Urothelium cell line (cell line): ENCODE measurements around the gene ELF4.

Source experiments
- DNase-seq: peaks from one replicate; pipeline ENCODE4 v3.0.0; 2011; ENCODE audit warnings: low spot score, mixed read lengths
- FAIRE-seq: peaks from 2 replicates; lab custom pipeline; 2011; peaks lifted over from hg19 to GRCh38; lab: Jason Lieb, UNC

ELF4 gene

DNA sequence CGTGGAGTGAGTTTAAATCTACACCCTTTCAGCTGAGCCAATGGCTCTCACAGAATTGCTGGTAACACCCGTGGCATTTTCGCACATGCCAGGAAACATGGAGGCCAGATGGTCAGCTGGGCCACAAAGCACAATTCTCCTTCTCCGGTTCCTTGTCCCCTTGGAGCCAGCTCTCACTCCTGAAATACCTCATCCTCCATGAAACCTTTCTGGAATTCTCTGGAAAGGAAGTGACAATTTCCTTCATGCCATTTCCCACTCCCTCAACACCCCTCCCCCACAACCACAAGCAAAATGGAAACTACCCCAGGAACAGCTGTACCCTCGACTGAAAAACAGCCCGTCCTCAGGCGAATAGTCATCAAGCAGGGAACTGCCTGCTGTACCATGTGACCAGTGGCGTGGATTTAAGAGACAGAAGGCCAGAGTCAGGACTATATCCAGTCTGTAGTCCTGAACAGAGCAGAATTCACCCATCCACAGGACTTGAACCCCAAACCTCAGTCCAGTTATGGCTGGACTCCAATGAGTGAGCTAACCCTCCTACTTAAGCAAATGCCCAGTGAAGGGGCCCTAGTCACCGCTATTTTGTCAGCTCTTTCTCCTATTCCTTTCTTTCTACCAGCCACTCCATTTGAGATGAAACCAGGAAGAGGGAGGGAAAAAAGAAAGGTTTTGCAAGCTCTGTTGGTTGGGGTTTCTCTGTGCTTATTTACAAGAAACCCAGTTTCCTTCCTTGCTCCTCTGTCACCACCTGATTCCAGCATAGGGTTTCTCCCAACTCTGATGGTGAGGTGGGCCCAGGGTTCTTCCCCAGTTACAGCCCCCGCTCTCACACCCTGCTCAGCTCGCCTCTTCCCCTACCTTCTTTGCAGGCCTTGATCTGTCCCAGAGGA, 24.5 kb downstream of the ELF4 start:
- FAIRE-seq = no peak
- DNase-seq = no peak

- DNase-seq (no peak), FAIRE-seq (no peak)
Observed at GRCh38 chrX:130084631-130085237, 25.6 kb downstream of the ELF4 start.

- DNase-seq (no peak), FAIRE-seq (no peak)
Observed at GRCh38 chrX:130083656-130084382, 26.5 kb downstream of the ELF4 start.

DNA sequence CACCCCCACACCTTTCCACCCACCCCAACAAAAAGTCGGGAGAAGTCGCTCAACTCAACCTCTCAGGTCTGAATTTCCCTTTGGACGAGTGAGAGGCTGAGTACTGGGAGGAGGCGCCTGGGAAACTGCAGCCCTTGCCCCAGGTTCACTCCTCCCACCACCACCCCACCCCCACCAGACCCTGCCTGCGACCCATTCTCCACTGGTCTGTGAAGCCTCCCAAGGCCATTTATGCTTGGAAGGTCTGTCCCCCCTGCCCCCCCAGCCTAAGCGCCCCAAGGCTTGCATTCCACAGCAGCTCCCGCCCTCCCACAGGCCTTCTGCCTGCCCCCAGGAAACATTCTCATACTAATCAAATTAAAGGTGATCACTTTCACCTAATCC, 27.2 kb downstream of the ELF4 start:
- FAIRE-seq (no peak), DNase-seq (no peak)

DNA sequence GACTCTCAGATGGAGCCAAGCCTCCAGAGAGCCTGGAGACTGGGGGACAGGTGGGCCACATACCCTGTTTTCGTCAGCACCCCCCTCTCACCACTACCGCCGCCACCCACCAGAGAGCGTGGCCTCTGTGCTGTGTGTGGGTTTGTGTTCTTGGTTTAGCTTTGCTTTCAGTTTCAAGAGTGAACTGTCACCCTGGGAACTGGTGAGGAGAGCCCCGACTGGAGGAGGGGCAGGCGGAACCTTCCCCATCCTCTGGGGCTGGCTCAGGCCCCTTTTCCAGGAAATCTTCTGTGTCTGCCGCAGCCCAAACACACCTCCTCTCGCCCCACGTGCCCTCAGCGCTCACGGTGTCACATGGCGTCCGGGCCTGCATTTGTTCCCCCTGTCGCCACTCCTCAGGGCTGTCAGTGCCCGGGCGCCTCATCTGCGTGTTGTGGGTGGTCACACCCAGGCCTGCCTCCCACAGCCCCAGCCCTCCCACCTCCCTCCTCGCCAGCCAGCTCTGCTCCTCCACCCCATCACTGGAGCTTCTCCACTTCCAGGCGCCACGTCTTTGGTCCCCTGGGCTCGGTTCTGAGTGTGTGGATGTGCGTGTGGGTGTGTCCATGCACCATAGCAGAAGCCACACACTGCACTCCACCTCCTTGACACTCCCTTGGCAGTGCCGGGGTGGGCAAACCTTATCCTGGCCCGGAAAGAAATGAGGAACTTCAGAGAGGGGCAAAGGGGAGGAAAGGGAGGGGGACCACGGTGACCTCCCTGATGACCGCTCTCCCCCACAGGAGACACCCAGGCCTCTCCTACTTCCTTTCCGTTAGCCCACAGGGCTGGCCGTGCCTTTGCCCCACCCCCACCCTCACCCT, 27.8 kb downstream of the ELF4 start:
- DNase-seq = no peak
- FAIRE-seq = no peak

- FAIRE-seq (no peak), DNase-seq (no peak)
Observed at GRCh38 chrX:130081421-130082045, 28.8 kb downstream of the ELF4 start.

- FAIRE-seq = no peak
- DNase-seq = no peak
Observed at GRCh38 chrX:130080791-130081367, 29.4 kb downstream of the ELF4 start.

DNA sequence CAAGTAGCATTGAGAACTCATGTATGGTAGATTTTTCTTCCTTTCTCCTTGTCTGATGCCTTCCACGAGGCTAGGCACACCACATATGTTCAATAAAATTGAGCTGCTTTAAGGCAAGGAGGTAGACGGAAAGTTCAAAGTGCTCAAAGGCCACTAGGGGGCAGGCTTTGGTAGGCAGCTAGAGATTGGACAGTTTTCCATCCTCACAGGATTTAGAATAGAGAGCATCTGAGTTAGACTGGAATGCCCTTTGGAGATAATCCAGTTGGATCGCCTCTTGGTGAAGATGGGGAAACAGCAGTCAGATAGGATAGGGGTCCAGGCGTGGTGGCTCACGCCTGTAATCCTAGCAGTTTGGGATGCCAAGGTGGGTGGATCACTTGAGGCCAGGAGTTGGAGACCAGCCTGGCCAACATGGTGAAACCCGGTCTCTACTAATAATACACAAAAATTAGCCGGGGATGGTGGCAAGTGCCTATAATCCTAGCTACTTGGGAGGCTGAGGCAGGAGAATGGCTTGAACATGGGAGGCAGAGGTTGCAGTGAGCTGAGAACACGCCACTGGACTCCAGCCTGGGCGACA, 30.4 kb downstream of the ELF4 start:
- DNase-seq = peak; percentile 21

DNA sequence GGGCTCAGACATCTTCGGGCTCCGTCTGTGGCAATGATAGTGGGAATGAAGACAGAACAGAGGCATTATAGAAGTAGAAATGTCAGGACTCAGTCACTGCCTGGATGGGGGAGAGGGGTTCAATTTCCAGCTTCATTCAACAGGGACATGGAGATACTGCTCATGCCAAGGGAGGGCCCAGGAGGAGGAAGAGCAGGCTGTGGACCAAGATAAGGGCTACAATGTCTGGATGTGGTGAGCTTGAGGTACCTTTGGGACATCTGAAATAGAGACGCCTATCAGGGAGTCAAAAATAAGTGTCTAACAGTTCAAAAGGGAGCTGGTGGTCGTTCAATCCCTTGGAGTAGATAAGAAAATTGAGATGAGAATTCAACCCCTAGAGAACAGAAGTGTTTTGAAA, 34.5 kb downstream of the ELF4 start:
- no peak for FAIRE-seq

More for the DNA sequence above, 30.4 kb downstream of the ELF4 start:
- no peak for FAIRE-seq

GRCh38 chrX:130072345-130072740, 38.0 kb downstream of the ELF4 start:
- DNase-seq = no peak
- no peak for FAIRE-seq

More for the DNA sequence above, 34.5 kb downstream of the ELF4 start:
- DNase-seq = no peak

- no peak for FAIRE-seq
- DNase-seq = no peak
Observed at GRCh38 chrX:130071611-130072344, 38.5 kb downstream of the ELF4 start.

- FAIRE-seq (no peak), DNase-seq (no peak)
Observed at GRCh38 chrX:130066975-130067615, 43.2 kb downstream of the ELF4 start.

- FAIRE-seq (no peak), DNase-seq (peak; percentile 78)
Observed at GRCh38 chrX:130060122-130061069, 49.9 kb downstream of the ELF4 start.

DNA sequence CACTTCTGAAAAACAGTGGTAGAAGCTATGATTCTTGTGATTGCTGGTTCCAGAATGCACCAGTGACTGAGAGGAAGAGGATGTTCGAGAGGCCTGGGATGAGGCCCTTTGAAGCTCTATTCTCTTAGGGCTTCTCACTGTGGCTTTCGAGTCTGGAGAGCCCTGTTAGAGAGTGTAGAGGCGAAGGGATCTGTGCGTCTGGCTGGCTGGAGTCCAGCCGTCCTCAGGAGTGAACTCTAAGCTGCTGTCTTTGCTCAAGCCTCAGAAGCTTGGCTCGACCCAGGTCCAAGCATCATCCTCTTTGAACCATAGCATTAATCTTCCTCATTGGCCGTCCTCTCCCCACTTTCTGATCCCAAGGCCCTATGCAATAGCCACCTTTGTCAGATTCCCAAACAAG, 51.6 kb downstream of the ELF4 start:
- DNase-seq = no peak
- FAIRE-seq = no peak

- FAIRE-seq (no peak), DNase-seq (no peak)
Observed at GRCh38 chrX:130057209-130057608, 53.1 kb downstream of the ELF4 start.

DNA sequence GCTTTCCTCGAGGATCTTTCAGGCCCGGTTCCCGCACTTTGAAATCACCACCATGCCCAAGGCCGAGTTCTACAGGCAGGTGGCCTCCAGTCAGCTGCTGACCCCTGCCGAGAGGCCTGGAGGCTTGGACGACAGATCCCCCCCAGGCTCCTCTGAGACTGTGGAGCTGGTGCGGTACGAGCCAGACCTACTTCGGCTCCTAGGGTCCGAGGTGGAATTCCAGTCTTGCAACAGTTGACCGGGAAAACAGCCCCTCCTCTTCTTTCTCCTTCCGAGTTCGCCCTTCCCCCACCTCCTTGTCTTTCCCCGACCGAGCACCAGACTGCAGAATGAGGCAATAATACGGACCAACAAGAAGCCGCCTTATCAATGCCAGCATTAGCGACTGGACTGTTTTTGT, 54.4 kb downstream of the ELF4 start:
- DNase-seq (no peak), FAIRE-seq (no peak)

DNA sequence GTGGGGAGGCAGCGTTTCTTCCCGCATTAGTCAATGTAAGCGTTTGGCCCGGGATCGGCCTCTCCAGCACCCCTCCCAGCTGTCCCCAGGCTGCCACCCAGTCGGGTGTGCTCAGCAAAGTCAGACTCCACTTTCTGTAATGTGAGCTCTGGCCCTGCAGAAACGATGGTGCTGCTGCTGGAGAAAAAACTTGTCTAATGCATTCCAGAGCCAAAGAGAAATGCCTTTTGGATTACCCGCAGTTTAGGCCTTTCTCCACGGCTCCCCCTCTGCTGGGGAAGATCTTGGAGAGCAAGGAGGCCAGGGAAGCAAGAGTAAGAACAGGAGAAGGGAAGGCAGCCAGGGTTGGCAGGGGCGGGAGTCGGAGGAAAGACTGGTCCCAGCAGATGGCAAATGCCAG, 55.2 kb downstream of the ELF4 start:
- DNase-seq = no peak
- FAIRE-seq = no peak
